IPS-NIHi7 (cell line): ENCODE data around the gene MYPN.
A peak's percentile ranks its signal among the peaks of the same experiment; 100 is the strongest.
"Not testable (repeated sequence)": the region's sequence is repeated elsewhere in the genome, so short reads cannot be mapped to it uniquely, and the experiment has no call there.

ENCODE experiments used
- DNase-seq: peaks from one replicate; pipeline ENCODE4 v3.0.0; 2012; ENCODE audit warnings: mixed read lengths; ENCODE audit errors: extremely low spot score

Gene MYPN

DNA sequence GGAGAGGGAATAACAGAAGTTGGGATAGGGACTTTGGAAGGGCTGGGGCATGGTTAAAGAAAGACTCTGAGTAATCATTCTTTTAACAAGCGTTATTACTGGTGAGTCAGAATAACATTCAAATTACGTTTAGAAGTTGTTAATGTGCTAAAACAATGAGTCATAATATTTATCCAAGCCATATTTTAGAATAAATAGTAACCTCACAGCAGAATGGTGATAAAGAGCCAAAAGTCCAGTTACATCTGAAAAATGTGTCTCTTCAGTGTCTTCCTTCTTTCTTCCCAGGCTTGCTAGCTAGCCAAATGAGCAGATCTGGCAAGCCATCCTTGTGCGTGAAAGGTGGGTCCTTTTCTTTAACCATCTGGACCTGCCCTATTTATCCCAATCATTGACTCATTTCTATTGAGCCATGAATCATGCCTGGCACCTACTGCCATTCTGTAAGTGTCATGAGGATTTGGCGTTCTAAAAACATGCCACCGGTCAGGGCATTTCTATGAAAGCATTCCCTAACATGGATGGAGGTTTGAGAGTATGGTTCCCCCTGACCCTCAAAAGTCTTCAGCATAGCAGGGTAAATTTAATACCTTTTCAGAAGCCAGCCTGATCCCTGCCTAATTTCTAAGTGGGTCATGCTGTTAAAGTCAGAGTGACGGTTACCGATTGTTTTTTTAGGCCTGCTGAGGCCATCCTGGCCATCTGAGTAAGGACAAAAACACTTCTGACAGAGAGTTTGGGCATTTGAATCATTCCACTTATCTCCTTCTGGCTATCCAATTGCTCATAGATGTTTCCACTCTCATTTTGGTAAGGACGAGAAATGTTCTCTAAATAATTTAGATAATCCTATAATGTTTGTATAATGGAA is 26.9 kb downstream of the MYPN start:
- DNase-seq: peak; percentile 18

DNA sequence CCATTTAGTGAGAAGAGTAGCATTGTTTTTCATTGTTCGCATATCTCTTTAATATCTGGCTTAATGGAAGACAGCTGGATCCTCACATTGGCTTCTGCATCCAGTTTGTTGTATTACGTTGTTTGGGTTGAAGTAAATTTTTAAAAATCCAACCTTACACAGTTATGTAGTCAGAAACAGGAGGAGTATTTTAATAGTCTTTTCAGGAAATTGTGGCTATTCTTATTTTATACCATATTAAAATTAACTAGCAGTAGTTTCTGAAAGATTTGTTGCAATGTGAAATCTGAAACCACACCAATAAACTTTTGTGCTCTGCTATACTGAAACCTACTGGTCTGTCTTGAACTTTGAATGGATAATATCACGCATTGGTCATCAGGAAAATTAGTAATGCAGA is 27.9 kb downstream of the MYPN start:
- no peak for DNase-seq

DNA sequence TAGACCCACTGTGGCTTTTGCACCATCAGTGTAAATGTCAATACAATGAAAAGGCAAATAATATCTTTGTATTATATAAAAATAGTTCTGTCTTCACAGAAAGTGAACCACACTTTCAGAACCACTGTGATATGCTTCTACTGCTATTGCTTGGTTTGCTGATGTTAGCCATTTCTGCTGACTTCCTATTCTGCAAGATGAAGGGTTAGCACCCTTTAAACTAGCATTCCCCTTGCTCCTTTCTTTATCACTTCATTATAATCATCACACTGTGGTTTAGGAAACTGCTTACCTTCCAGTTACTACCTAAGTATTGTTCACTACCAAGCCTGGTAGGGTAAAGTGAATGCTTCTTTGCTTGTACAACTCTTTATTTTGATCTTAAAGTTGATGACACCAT is 29.2 kb downstream of the MYPN start:
- no peak for DNase-seq

DNA sequence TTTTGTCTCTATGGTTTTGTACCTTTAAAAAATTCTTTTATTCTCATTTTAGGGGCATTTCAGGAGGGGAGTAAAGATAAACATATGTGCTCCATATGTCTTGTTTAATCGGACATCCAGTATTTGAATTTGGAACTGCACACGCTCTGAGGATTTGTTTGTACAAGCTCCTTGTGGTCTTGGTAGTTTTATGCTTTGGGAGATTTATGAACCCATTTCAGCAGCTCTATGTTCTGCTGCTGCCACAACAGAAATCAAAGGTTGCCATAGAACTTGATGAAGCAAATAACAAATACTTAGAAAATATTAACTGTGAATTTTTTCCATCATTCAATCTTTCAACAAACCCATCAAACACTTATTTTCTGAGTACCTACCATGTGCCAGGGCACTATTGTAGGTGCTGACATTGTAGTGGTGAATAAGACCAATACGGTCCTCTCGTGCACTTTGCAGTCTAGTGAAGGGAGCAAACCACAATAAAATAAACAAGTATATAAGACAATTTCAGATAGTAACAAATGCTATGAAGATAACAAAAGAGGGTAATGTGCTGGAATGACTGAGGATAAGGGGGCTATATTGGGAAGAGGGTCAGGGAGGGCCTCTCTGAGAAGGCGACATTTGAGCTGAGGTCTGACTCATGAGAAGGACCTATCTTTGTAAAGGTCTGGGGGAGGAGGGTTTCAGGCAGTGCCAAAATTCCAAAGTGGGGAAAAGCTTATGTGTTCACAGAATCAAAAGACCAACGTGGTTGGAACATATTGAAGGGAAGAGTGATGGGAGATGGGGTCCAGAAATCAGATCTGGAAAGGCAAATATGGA is 30.4 kb downstream of the MYPN start:
- DNase-seq: no peak

DNA sequence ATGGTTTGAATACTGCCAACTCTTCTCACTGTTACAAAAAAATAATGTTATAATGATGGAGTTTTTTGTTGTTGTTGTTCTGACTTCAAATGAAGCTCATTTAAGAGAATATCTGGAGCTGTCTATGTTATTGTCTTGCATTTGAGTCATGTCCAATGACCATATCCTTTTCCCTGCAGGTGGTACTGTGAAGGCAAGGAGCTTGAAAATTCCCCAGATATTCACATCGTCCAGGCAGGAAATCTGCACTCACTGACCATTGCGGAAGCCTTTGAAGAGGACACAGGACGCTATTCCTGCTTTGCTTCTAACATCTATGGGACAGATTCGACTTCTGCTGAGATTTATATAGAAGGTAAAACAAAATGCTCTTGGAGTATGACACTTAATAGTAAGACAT is 33.5 kb downstream of the MYPN start:
- no peak for DNase-seq

DNA sequence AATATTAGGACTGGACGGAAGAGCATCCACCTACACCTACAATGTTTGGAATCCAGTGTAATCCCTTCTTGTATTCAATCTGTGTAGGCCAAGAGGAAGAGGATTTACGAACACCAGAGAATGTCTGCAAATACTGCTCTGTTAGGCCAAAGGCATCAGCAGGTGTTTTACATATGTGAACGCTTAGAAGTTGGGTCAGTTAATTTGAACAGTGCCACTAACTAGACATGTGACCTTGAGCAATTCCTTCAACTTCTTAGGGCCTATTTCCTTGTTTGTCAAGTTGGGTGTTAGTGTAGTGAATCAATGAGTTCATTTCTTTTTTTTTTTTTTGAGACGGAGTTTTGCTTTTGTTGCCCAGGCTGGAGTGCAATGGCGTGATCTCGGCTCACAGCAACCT is 35.4 kb downstream of the MYPN start:
- DNase-seq: no peak

DNA sequence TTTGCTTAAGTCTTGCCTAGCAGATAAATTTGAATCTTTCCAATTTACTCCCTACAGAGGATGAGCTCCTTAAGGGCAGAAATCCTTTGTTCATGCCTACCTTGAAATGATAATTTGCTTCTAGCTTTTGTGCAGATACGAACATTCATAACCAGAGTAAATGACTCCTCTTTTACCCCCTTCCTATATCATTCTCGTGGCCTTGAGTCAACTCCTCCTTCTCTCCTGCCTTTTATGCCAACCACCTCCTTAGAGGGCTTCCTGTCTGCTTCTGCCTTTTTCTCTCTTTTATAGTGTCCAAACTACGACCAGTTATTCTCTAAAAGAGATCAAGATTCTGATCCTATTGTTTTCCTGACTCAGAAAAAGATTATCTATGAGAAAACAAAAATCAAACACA is 36.4 kb downstream of the MYPN start:
- DNase-seq: no peak

DNA sequence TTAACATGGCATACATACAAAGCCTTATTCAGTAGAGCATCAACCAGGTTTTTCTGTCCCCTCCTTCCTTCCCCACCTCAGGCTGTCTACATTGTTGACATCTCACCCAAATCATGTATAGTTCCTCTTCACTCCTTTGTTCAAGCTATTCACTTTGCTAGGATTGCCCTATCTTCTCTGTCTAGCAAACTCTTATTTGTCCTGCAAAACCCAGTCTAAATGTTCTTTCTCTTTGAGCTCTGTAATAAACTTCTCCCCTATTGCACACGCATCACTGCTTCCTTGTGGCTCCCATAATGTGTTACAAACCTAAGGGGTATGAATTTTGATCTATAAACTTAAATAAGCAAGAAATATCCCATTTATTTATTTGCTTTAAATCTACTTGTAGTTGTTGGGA is 36.8 kb downstream of the MYPN start:
- no peak for DNase-seq

DNA sequence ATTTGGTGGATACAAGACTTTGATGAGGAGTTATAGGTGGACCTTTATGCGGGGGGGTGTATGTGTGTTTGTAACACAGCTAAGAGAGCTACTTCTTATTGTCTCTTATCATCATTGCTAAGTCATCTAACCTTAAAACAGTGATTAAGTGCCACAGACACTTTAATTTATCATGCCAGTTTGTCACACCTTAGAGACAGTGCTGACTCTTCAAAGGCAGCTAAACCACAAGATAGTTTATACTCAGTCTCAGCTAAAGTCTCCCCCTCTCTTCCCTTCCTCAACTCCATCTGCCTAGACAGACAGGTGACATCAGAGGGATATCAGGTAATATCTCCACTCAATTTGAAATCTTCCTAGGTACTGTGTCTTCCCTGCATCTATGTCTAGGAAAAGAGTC is 42.2 kb downstream of the MYPN start:
- no peak for DNase-seq

DNA sequence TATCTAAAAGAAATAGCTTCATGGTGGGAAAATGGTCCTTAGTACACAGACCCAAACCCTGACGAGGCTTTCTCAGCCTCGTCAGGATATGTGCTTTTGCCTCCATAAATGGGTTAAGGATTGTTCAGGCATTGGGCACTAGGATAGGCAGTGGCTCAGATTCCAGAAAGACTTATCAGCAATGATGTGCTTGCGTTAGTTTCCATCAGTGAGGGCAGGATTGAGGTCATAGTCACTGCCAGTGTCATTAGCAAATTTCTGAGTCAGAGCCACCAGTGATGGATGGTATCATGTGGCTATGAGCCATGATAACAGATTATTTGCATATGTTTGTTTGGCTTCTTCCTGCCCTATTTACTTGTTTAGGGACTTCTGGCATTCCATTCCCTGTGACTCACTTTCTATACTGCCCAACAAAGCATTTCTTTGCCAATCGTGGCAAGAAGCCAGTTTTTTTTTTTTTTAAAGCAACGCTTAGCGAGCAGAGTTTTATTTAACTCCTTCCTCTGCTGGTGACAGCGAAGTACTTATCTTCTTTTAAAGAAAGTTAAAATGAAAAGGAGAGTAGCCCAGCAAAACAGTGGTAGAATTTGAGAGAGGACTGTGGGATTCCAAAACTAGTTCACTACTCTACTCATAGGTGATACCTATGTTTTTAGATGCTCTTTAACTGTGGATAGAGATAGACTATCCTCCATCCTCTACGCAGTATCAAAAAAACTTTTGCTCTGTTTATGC is 44.4 kb downstream of the MYPN start:
- peak; percentile 82 for DNase-seq

DNA sequence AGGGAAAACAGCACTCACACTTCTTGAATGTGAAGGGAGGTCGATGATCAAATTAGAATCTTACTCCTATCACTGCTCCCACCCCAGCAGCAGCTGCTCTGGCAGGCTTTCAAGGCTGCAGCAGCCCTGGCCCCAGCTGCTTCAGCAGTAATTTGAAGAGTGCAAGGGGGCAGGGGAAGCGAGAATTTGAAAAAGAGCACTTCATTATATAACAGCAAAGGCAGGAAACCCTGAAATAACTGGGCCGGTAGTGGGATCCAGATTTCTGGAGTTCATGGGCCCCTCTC is 44.9 kb downstream of the MYPN start:
- peak; percentile 37 for DNase-seq

DNA sequence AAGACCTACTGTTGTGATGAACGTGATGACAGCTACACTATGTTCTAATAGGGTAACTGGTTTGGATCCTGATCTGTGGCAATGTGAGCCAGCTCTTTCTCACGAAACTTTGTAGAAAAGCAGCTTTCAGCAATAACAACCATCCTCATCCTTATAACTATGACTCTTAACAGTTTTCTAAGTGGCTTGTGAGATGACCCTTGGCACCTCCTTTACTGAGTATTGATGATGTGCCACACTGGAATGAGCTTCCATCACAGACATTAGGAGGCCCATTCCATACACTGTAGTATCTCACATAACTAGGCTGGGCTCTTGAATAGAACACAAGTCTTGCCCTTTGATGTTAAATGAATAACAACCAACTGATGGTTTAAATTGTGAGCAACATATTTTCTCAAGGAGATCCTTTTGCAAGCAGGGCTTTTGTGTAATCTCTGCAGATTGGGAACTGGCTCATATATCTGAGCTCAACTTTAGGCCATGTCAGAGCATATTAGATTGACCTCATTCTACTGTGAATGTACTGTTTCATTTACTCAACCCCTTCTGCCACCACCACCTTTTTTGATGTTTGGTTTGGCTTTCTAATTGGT is 46.4 kb downstream of the MYPN start:
- DNase-seq: no peak

DNA sequence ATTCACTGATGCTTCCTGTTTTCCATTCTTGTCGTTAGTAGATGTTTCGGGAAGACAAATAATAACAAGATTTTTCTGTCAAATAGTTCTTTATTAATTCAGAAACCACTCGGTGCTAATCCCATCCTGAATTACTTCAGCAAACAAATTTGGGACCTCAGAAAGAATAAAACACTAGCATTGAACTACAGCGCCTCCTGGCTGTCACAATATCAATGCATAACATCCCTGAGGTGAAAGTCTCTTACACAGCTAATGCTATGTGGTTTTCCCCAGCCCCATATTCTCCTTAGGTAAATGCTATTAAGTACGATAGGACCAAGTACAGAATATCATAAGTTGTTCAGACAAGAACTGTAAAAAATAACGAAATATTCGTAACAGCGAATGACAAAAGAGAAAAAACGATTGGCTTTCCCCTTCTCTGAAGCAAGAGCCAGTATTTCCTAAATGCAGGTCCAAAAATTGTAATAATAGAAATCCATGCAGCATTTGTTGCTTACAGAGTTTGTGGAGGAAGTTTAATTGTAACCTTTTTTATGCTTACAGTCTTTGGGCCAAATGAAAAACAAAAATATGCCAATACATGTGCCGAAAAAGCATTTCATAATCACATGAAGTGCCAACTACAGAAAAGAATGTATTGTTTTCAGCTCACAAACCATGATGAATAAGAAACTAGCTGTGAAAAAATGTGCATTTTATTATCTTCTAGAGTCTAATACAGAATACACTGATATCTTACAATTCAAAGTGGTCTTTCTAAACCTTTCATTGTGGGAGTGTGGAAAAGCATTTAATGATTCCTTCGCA is 47.3 kb downstream of the MYPN start:
- DNase-seq: peak; percentile 55

DNA sequence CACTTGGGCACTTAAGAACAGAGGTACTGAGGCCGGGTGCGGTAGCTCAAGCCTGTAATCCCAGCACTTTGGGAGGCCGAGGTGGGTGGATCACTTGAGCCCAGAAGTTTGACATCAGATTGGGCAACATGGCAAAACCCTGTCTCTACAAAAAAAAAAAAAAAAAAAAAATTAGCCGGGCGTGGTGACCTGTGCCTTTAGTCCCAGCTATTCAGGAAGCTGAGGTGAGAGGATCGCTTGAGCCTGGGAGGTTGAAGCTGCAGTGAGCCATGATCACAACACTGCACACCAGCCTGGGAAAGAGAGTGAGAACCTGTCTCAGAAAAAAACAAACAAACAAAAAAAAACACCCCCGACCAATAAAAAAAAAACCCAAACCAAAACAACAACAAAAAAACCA is 48.2 kb downstream of the MYPN start:
- DNase-seq: not testable (repeated sequence)

DNA sequence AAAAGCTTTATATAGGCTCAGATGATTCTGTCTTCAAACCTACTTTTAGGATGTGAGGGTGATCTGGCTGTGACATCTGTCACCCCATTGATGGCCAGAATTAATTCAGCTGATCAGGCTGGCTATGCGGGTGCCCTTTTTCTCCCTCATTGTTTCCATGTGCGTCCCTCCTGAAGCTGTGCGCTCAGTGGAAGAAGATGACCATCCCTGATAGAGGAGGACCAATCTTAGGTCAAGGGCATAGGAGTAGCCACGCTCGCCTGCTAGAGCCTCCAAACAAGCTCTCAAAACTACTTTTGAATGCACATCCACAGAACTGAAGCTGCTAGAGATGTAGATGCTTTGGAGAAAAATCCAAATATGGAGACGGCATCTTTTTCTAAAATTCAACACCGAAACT is 48.7 kb downstream of the MYPN start:
- DNase-seq: no peak

DNA sequence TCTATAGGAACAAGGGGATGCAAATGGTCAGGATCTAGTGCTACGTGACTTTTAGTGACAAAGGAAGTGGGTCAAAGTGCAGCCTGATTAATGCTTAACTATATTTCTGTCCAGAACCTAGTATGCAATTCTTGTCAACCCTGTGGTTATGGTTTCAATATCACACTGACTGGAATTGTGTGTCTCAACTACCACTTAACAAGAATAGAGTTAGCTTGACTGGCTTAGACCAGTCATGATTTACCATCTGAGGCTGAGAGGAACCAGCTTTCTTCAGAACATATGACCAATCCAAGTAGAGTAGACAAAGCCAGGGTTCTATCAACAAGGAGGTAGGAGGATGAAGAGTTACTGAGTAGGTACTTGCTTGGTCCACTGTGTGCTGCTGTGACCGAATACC is 54.4 kb downstream of the MYPN start:
- no peak for DNase-seq

DNA sequence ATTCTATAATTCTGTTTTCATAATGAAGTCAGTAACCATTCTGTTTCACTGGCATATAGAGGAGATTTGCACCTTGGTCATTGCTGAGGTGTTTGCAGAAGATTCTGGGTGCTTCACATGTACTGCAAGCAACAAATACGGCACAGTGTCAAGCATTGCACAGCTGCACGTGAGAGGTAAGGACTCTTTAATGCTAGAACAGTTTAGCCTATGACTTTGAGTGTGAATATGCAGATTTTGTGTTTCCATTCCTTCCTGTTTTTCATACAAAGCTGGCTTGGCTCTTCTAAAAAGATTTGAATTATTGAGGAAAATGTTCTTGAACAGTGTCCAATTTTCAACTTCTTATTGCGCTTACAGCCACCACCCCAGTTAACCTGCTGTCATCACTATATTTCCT is 56.4 kb downstream of the MYPN start:
- no peak for DNase-seq

DNA sequence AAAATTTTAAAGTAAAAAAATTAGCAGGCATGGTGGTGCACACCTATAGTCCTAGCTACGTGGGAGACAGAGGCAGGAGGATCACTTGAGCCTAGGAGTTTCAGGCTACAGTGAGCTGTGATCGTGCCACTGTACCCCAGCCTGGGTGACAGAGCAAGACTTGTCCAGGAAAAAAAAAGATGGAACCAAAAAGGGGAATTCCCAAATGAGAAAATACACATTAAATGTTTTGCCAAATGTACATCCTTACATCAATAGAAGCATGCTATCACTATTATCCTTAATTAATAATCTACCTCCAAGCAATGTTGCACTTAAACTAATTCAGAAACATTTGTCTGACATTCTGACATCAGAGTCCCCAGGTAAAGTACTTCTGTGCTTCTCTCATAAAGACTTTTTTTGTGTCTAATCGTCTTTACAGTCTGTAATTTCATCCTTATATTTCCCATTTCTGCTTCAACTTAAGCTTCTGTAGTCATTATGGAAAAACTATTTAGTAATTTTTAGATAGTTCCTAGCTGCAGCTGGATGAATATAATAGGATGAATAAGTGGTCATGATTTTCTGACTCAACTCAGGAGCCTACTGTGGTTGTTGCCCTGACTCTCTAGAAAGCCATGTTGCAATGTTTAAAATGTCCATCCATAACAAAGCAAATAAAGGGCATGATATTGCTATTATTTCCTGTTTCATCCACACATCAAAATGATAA is 57.7 kb downstream of the MYPN start:
- DNase-seq: no peak

DNA sequence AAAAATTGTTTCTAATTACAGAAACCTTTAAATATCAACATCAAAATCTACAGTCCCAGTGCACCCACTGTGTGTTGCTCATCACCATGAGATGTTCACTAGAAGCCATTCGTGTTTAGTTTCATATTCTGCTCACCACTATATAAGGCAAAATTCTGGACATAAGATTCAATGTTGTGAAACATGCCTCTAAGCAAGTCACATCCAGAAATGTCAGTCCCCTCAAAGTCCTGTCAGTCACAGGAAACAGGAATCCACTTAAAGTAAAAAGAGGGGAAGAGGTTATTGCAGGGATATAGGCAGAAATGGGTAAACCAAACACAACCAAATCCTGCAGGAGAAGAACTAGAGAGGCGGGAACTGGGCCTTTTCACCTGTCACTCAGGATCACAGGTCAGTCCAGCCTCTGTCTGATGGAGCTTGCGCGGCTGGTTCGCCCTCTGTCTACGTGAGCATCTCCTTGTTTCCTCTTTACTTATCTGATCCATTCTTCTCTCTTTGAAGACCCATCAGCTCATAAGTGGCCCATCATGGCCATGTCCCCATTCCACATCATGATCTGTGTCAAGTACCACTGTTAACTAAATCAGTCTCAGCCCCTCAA is 58.4 kb downstream of the MYPN start:
- no peak for DNase-seq

DNA sequence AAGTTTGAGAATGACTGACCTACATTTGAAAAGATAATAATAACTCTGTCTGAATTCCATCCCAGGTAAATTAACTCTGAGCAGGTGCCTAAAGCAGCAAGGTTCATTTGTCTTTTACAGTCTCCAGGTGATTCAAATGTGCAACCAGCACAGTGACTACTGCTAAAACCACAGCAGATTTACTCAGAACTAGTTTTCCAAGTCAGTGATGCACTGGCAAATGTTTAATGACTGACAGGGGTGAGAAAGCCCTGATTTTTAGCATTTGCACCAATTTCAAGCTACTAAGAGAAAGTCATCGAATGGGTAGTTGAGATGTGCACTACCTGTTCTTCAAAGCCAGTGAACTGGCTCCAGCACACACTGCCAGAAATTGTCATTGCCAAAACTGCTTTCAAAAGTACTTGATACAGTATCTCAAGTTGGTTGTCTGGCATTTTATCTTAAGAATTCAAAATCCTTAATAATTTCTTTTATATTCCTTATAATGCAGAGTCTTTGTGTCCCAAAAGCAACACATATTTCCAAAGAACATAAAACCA is 62.3 kb downstream of the MYPN start:
- DNase-seq: no peak
